ENCODE measurements around the gene VEGFA.

The VEGFA gene

GRCh38 chr6:43819958-43820357 is 49.9 kb downstream of the VEGFA start:
- Histone ChIP-seq H3F3A (ENCODE audit: low read depth) (no peaks in the 10 kb centered on the region), H3K9ac (ENCODE audit: low read depth, low read length, poor library complexity, severe bottlenecking) (no peak overlapping the region), H3K9me2 (replicated peaks; ENCODE audit: low read depth, low read length) (no peaks in the 10 kb centered on the region), H2AFZ (ENCODE audit: low read length) (no peak overlapping the region), H3K4me2 (ENCODE audit: low read depth, low read length, poor library complexity, severe bottlenecking) (no peak overlapping the region), H3K4me3 (ENCODE audit: low read length, poor library complexity, severe bottlenecking) (no peak overlapping the region), H3K4me1 (ENCODE audit: insufficient read depth, low read length, poor library complexity, severe bottlenecking) (peaks cover 7% of the 10 kb centered on the region), H3K9me3 (ENCODE audit: insufficient read depth, low read depth, low read length) (no peaks in the 10 kb centered on the region), H3K36me3 (ENCODE audit: insufficient read depth, low read length) (no peaks in the 10 kb centered on the region), H4K20me1 (ENCODE audit: insufficient read depth, low read length, poor library complexity, severe bottlenecking) (no peaks in the 10 kb centered on the region), H3K27me3 (ENCODE audit: insufficient read depth, low read length, poor library complexity, severe bottlenecking) (no peaks in the 10 kb centered on the region), H3K79me2 (ENCODE audit: insufficient read depth, low read length) (no peaks in the 10 kb centered on the region)
- TF ChIP-seq, protein P1, sequence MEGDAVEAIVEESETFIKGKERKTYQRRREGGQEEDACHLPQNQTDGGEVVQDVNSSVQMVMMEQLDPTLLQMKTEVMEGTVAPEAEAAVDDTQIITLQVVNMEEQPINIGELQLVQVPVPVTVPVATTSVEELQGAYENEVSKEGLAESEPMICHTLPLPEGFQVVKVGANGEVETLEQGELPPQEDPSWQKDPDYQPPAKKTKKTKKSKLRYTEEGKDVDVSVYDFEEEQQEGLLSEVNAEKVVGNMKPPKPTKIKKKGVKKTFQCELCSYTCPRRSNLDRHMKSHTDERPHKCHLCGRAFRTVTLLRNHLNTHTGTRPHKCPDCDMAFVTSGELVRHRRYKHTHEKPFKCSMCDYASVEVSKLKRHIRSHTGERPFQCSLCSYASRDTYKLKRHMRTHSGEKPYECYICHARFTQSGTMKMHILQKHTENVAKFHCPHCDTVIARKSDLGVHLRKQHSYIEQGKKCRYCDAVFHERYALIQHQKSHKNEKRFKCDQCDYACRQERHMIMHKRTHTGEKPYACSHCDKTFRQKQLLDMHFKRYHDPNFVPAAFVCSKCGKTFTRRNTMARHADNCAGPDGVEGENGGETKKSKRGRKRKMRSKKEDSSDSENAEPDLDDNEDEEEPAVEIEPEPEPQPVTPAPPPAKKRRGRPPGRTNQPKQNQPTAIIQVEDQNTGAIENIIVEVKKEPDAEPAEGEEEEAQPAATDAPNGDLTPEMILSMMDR (conservative IDR thresholded peaks at IDR 0.05; ENCODE audit: low read length) = no peak
- no peak for TF ChIP-seq EZH2phosphoT487 (IDR thresholded peaks at IDR 0.05; ENCODE audit: borderline replicate concordance)

GRCh38 chr6:43820486-43820885 is 50.5 kb downstream of the VEGFA start:
- no peak for TF ChIP-seq EZH2phosphoT487 (IDR thresholded peaks at IDR 0.05; ENCODE audit: borderline replicate concordance)
- TF ChIP-seq, protein P1 (conservative IDR thresholded peaks at IDR 0.05; ENCODE audit: low read length) = no peak
- Histone ChIP-seq H3K4me1 (ENCODE audit: insufficient read depth, low read length, poor library complexity, severe bottlenecking) (peaks cover 7% of the 10 kb centered on the region), H3K79me2 (ENCODE audit: insufficient read depth, low read length) (no peaks in the 10 kb centered on the region), H4K20me1 (ENCODE audit: insufficient read depth, low read length, poor library complexity, severe bottlenecking) (no peaks in the 10 kb centered on the region), H2AFZ (ENCODE audit: low read length) (no peak overlapping the region), H3K36me3 (ENCODE audit: insufficient read depth, low read length) (no peaks in the 10 kb centered on the region), H3F3A (ENCODE audit: low read depth) (no peaks in the 10 kb centered on the region), H3K9me3 (ENCODE audit: insufficient read depth, low read depth, low read length) (no peaks in the 10 kb centered on the region), H3K4me2 (ENCODE audit: low read depth, low read length, poor library complexity, severe bottlenecking) (no peak overlapping the region), H3K9ac (ENCODE audit: low read depth, low read length, poor library complexity, severe bottlenecking) (no peak overlapping the region), H3K27me3 (ENCODE audit: insufficient read depth, low read length, poor library complexity, severe bottlenecking) (no peaks in the 10 kb centered on the region), H3K4me3 (ENCODE audit: low read length, poor library complexity, severe bottlenecking) (no peak overlapping the region), H3K9me2 (replicated peaks; ENCODE audit: low read depth, low read length) (no peaks in the 10 kb centered on the region)

DNA sequence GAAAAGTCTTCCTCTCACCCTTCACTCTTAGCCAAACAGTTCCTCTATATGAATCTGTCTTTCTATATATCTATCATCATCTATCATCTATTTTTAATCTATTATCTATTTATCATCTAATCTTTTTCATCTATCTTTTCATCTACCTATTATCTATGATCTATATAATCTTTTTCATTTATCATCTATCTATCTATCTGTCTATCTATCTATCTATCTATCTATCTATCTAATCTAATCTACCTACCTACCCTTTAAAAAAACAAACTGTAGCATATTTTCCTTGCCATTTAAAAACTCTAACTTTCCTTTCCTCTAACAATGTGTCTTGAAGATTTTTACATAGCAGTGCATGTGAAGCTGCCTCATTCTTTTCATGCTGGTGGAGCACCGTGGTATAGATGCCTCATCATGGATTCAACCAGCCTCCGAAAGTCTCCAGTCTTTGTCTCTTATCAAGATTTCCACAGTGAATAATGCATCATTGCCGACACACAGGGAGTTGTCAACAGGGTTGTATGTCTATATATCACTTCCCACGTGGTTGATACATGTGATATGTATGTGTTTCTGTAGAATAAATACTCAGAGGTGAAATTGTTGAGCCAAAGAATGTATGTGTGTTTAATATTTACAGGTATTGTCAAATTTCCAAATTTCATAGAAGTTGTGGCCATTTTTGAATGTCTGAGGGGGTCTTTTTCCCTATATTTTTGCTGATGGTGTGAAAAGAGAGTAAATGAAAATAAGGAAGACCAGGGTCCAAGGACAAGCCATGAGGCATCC is 51.3 kb downstream of the VEGFA start:
- Histone ChIP-seq H3F3A (ENCODE audit: low read depth) (no peaks in the 10 kb centered on the region), H3K4me2 (ENCODE audit: low read depth, low read length, poor library complexity, severe bottlenecking) (no peak overlapping the region), H3K9me2 (replicated peaks; ENCODE audit: low read depth, low read length) (no peaks in the 10 kb centered on the region), H4K20me1 (ENCODE audit: insufficient read depth, low read length, poor library complexity, severe bottlenecking) (no peaks in the 10 kb centered on the region), H3K27me3 (ENCODE audit: insufficient read depth, low read length, poor library complexity, severe bottlenecking) (no peaks in the 10 kb centered on the region), H3K4me3 (ENCODE audit: low read length, poor library complexity, severe bottlenecking) (no peak overlapping the region), H3K79me2 (ENCODE audit: insufficient read depth, low read length) (no peaks in the 10 kb centered on the region), H3K4me1 (ENCODE audit: insufficient read depth, low read length, poor library complexity, severe bottlenecking) (peaks cover 7% of the 10 kb centered on the region), H3K36me3 (ENCODE audit: insufficient read depth, low read length) (no peaks in the 10 kb centered on the region), H2AFZ (ENCODE audit: low read length) (no peak overlapping the region), H3K9me3 (ENCODE audit: insufficient read depth, low read depth, low read length) (no peaks in the 10 kb centered on the region), H3K9ac (ENCODE audit: low read depth, low read length, poor library complexity, severe bottlenecking) (no peak overlapping the region)
- TF ChIP-seq, protein P1 (conservative IDR thresholded peaks at IDR 0.05; ENCODE audit: low read length) = no peak
- TF ChIP-seq EZH2phosphoT487 (IDR thresholded peaks at IDR 0.05; ENCODE audit: borderline replicate concordance) = no peak

All from Loucy (cell line).